NT2/D1 (cell line): Measurements from ENCODE around the gene BCOR.

ENCODE experiments used
- DNase-seq: peaks from one replicate; pipeline ENCODE4 v3.0.0-alpha.2; 2011; ENCODE audit warnings: low read depth, low spot score
- H3K27me3 ChIP-seq: 2 replicates; pipeline ENCODE4 v1.6.0; 2011; ENCODE audit warnings: mild to moderate bottlenecking; ENCODE audit not compliant: insufficient read length, insufficient read depth
- H3K36me3 ChIP-seq: 2 replicates; pipeline ENCODE4 v1.6.1; 2011; ENCODE audit warnings: mild to moderate bottlenecking, low read length, mixed read lengths; ENCODE audit not compliant: insufficient read depth, insufficient read length
- H3K4me1 ChIP-seq: 2 replicates; pipeline ENCODE4 v1.5.1; 2011; ENCODE audit not compliant: insufficient read depth, insufficient read length
- H3K4me3 ChIP-seq: 2 replicates; pipeline ENCODE4 v1.5.1; 2011; ENCODE audit warnings: low read depth; ENCODE audit not compliant: insufficient read length
- H3K9ac ChIP-seq: 2 replicates; pipeline ENCODE4 v1.6.0; 2011; ENCODE audit warnings: low read depth; ENCODE audit not compliant: insufficient read length
- H3K9me3 ChIP-seq: 2 replicates; pipeline ENCODE4 v1.5.1; 2011; ENCODE audit warnings: mild to moderate bottlenecking, low read length; ENCODE audit not compliant: insufficient read depth
- SUZ12 ChIP-seq: IDR thresholded peaks from 2 replicates; pipeline ENCODE4 v1.6.1; 2011; ENCODE audit not compliant: insufficient read length, insufficient read depth; ENCODE audit errors: extremely low read depth
- YY1 ChIP-seq: IDR thresholded peaks from 2 replicates; pipeline ENCODE4 v1.6.1; 2011; ENCODE audit not compliant: insufficient read length, insufficient read depth
- ZNF274 ChIP-seq: IDR thresholded peaks from 2 replicates; pipeline ENCODE4 v1.6.1; 2011; ENCODE audit warnings: mild to moderate bottlenecking, low read depth, low read length

BCOR gene

DNA sequence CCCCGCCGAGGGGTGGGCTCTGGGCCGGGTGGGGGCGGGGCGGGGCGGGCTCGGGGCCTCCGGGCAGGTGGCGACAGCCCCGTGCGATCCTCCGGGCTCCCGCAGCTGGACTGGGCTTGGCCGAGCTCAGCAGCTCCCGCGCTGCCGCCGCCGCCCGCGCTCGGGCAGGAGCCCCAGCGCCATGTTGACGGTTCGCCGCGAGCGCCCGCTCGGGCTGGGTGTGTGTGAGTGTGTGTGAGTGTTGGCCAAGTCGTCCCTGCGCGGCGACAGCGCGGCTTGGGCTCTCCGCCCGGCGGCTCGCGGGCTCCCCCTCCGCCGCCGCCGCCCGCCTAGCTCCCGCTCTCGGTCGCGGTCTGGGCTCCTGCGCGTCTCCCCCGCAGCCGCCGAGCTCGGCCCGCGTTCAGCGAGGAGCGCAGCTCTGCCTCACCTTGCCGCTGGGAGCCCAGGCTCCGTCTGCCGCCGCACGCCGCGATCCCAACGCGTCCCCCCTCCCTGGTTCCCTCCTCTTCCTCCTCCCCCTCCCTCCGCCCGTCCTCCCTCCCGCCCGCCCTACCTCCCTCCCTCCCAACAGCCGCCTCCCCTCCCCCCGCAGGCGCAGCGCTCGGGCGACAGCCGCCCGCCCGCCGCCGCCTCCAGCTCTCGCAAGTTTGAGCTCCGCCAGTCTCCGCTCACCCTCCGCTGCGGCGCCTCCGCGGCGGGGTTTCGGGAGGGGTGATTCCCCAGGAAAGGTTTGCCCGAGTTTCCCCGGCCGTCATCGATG, at the start of gene BCOR:
TSS of gene BCOR (minus strand) at position 455 of the 760 bp plus-strand sequence. CDS start 20,029 bp downstream, outside the sequence.
- peak within 1 kb of the TSS; percentile 78 for H3K4me3 ChIP-seq
- peaks cover 25% of the 10 kb centered on the region for H3K27me3 ChIP-seq
- peaks cover 4% of the 10 kb centered on the region for H3K4me1 ChIP-seq
- no peak for DNase-seq
- TF ChIP-seq SUZ12 (no peak), ZNF274 (no peak), YY1 (no peak)
- H3K9ac ChIP-seq, result peak within 1 kb of the TSS; percentile 80
- no peaks in the 10 kb centered on the region for H3K9me3 ChIP-seq
- no peaks in the 10 kb centered on the region for H3K36me3 ChIP-seq

- H3K27me3 ChIP-seq, result peaks cover 72% of the 10 kb centered on the region
Measured at GRCh38 chrX:40147126-40147952, 49.6 kb upstream of the BCOR start.

DNA sequence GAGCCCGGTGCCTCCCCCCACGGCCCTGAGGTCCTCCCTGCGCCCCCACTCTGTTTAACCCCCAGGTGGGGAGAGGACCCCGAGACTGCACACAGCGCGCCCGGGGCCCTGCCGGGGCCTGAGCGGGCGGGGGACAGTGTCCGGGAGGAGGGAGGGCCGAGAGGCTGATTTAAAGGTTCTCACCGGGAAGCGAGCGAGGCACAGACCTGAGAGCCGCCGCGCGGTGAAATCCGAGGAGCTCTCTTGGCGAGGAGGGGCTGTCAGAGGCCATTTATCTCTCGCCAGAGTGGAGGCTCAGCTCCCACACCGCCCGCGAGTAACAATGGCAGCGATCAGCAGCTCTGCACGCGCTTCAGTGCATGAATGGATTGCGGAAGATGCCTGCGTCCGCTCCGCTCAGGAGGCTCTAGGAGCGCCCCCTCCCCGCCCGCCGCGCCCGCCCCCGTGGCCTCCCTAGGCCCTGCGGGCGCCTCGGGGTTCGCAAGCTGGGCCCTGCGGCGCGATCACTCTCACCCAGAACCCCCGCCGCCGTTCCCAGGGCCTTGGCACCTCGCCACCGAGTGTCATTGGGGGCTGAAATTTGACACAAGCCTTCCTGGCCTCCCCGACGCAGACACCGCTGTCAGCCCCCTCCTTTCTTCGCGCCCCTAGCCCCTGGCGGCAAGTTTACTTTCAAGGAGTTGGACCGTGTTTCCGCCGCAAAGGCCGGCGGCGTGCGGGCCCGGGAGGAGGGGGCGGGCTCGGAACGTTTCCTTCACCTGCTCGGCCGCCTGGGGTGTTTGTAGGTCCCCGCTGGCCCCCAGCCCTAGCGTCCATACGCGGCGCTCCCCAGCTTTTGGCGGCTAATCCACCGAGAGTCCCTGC, 48.7 kb upstream of the BCOR start:
- Histone ChIP-seq H3K27me3 (peaks cover 64% of the 10 kb centered on the region), H3K36me3 (no peaks in the 10 kb centered on the region), H3K4me1 (peaks cover 25% of the 10 kb centered on the region), H3K4me3 (peak overlapping the region; percentile 58), H3K9ac (peak overlapping the region; percentile 79), H3K9me3 (peaks cover 7% of the 10 kb centered on the region; the same call in 1 of the 2 replicates)
- TF ChIP-seq YY1 (no peak), ZNF274 (no peak), SUZ12 (no peak)
- DNase-seq, result no peak

More at GRCh38 chrX:40147126-40147952, 49.6 kb upstream of the BCOR start:
- no peak for TF ChIP-seq YY1
- TF ChIP-seq ZNF274, result no peak
- TF ChIP-seq SUZ12, result no peak
- DNase-seq, result no peak
- no peak overlapping the region for H3K9ac ChIP-seq
- H3K9me3 ChIP-seq, result peaks cover 7% of the 10 kb centered on the region; the same call in 1 of the 2 replicates
- no peak overlapping the region for H3K4me3 ChIP-seq
- H3K36me3 ChIP-seq, result no peaks in the 10 kb centered on the region
- H3K4me1 ChIP-seq, result peaks cover 25% of the 10 kb centered on the region

- H3K27me3 ChIP-seq, result peaks cover 58% of the 10 kb centered on the region
- H3K4me3 ChIP-seq, result peak overlapping the region; percentile 58
- no peak for DNase-seq
- H3K9ac ChIP-seq, result peak overlapping the region; percentile 79
- TF ChIP-seq YY1, result no peak
- no peak for TF ChIP-seq ZNF274
- no peak for TF ChIP-seq SUZ12
- no peaks in the 10 kb centered on the region for H3K36me3 ChIP-seq
- peaks cover 25% of the 10 kb centered on the region for H3K4me1 ChIP-seq
- peaks cover 7% of the 10 kb centered on the region; the same call in 1 of the 2 replicates for H3K9me3 ChIP-seq
Measured at GRCh38 chrX:40145923-40146261, 48.1 kb upstream of the BCOR start.

DNA sequence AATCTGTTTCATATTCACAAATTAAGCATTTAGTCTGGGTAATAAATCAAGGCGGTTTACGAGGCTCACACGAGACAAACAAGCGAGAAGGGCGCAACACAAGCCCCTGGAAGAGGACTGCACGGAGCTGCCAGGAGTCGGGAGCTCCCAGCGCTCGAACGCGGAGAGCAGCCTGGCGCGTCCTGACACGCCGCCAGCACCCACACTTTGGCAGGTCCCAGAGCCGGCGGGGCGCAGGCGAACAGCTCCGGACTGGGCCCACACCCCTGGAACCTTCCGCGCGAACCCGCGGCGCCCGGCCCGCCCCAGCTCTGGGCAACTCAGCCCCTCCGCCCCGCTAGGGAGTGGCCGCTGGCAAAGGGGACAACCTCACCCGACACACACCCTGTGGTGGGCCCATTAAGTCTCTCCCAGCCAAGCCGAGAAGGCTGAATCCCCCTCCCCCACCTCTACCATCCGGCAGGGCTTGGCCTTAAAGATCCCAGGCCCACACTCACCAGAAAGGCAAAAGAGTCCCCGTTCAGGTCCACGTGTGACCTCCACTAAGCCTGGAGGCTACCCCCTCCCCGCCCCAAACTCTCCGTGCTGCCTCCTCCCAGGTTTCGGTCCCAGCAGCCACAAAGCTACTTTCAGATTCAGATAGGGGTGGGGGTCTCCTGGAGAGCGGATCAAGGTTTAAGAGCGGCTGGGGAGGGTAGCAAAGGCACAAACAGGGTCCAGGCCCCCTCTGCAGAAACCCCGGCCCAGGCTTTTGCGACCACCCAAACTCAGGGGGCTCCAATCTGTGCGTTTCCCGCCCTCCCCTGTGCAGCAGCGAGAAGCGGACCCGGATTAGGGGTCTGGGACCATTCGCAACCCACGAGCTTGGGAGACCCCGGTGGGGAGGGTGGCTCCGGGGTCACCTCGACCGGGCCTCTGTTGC, 47.5 kb upstream of the BCOR start:
- peaks cover 7% of the 10 kb centered on the region; the same call in 1 of the 2 replicates for H3K9me3 ChIP-seq
- TF ChIP-seq YY1, result no peak
- no peak for TF ChIP-seq SUZ12
- no peak for TF ChIP-seq ZNF274
- H3K27me3 ChIP-seq, result peaks cover 51% of the 10 kb centered on the region
- H3K9ac ChIP-seq, result peak overlapping the region; percentile 79
- peaks cover 25% of the 10 kb centered on the region for H3K4me1 ChIP-seq
- peak overlapping the region; percentile 58 for H3K4me3 ChIP-seq
- no peaks in the 10 kb centered on the region for H3K36me3 ChIP-seq
- no peak for DNase-seq

DNA sequence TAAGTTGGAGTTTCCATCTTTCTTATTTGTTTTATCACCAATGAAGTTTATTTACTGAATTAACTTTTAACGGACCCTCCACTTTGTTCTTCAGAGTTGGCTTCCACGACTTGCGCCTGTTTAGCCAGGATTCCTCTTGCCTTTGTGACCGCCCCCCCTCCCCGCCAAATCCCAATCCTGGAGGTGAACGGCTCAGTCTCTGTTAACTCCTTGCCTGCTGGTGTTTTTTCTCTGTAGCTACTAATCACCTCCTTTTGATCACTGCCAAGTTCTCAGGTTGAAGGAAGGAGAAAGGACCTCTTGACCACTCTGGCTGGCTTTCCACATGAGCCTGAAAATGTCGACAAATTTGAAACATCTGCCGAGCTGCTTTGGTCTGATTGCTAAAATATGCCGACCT, 46.8 kb upstream of the BCOR start:
- Histone ChIP-seq H3K4me3 (peak overlapping the region; percentile 58), H3K9ac (peak overlapping the region; percentile 79), H3K4me1 (peaks cover 22% of the 10 kb centered on the region), H3K9me3 (peaks cover 7% of the 10 kb centered on the region; the same call in 1 of the 2 replicates), H3K36me3 (no peaks in the 10 kb centered on the region), H3K27me3 (peaks cover 44% of the 10 kb centered on the region)
- no peak for DNase-seq
- TF ChIP-seq ZNF274, result no peak
- no peak for TF ChIP-seq SUZ12
- TF ChIP-seq YY1, result no peak
